Heart left ventricle (tissue), 16 donors: ENCODE data around the gene LHX8. TPM values are rescaled to one million over a fixed set of nuclear protein-coding genes. Genes with fewer than 3 reads are reported as not detected.
"Not testable (repeated sequence)": the region's sequence is repeated elsewhere in the genome, so short reads cannot be mapped to it uniquely, and the experiment has no call there.

Experiments
- ATAC-seq, 4 donors: fragments of 200-7000 bp; cut with Tn5 transposase; one replicate each; pipeline ENCODE4 v1.9.1; 2020 to 2022; ENCODE audit warnings: moderate library complexity in 4 of 4, mild to moderate bottlenecking in 3 of 4, moderate number of reproducible peaks in 1 of 4
- DNase-seq, 5 donors: peaks; one replicate each; pipeline ENCODE4 v3.0.0-alpha.2; 2020
- H3K27ac ChIP-seq, 12 donors: fragments of 200-600 bp; sonication (generic) in 4 of 12; one replicate each; pipeline versions ENCODE4 v1.5.0 to v1.8.0; 2016 to 2022; ENCODE audit warnings: mild to moderate bottlenecking in 2 of 12
- H3K27me3 ChIP-seq, 9 donors: fragments of 200-600 bp; sonication (generic) in 2 of 9; one replicate each; pipeline versions ENCODE4 v1.5.1 to v1.8.0; 2016 to 2022; ENCODE audit warnings: mild to moderate bottlenecking in 3 of 9
- H3K36me3 ChIP-seq, 9 donors: fragments of 200-600 bp; sonication (generic) in 2 of 9; one replicate each; pipeline versions ENCODE4 v1.5.0 to v1.8.0; 2018 to 2022; ENCODE audit warnings: mild to moderate bottlenecking in 2 of 9
- H3K4me1 ChIP-seq, 12 donors: fragments of 200-600 bp; sonication (generic) in 4 of 12; one replicate each; pipeline versions ENCODE4 v1.5.0 to v1.8.0; 2016 to 2022; ENCODE audit warnings: mild to moderate bottlenecking in 3 of 12
- H3K4me3 ChIP-seq, 12 donors: fragments of 200-600 bp; sonication (generic) in 4 of 12; one replicate each; pipeline versions ENCODE4 v1.5.0 to v1.8.0; 2017 to 2022; ENCODE audit warnings: mild to moderate bottlenecking in 9 of 12, moderate library complexity in 4 of 12
- H3K9me3 ChIP-seq, 12 donors: fragments of 200-600 bp; sonication (generic) in 4 of 12; one replicate each; pipeline versions ENCODE4 v1.5.0 to v1.8.0; 2016 to 2022; ENCODE audit warnings: mild to moderate bottlenecking in 1 of 12
- CTCF ChIP-seq, 12 donors: fragments of 200-600 bp; sonication (generic) in 4 of 12; IDR thresholded peaks; one replicate each; pipeline versions ENCODE4 v1.5.0 to v1.8.0; 2018 to 2022; ENCODE audit warnings: antibody characterized with exemption in 12 of 12, mild to moderate bottlenecking in 5 of 12
- POLR2A ChIP-seq, 2 donors: fragments of 450-650 bp; IDR thresholded peaks; one replicate each; pipeline ENCODE4 v1.6.1; 2017; ENCODE audit warnings: antibody characterized with exemption in 2 of 2, mild to moderate bottlenecking in 2 of 2, moderate library complexity in 2 of 2
- WGBS, 4 donors: extraction: QIAGEN DNeasy Blood & Tissue Kit in 2 of 4; methylation state at CpG; one replicate each; pipeline versions ENCODE4 v1.1.5 to v1.1.7; 2013 to 2018; 5-methylcytosine and 5-hydroxymethylcytosine counted together
- intact Hi-C, 10 donors: fragments of 100-400 bp; cut with DNase I; formaldehyde crosslinking; loops; one replicate each; pipeline versions ENCODE4 v1.11.1 to v1.14.2; 2022
- polyA plus RNA-seq, 2 donors: library from polyadenylated mRNA; stranded (reverse); fragments of 200-250 nt; gene quantifications; one replicate each; pipeline ENCODE4 v1.2.3, GENCODE V29; 2013
- total RNA-seq, 9 donors: library from RNA; depleted of rRNA in 2 of 9; stranded (reverse); fragments of >200 nt in 2 of 9; fragmentation: NEBNext Ultra II Directional in 3 of 9; extraction: Animal tissue kit (Norgen Biotek cat#: 25700) in 3 of 9; gene quantifications; one replicate each; pipeline versions ENCODE4 v1.1.0 to v1.2.4, GENCODE V29; 2016 to 2023
- donor health status: ischemic (EF 13 %, LVEDD 7.1; RV severe dilation, severe dysfunction).
- donor health status: healthy with polysubstance abuse.
- donor health status: DM: no; HTN: yes; CAD: no.
- donor health status: DM: no; HTN: no; CAD: no.
- donor health status: ischemic (EF 25% LVEDD 6.9; RV normal size, moderate dysfunction).
- donor health status: ischemic (EF 25% LVEDD 5.7; RV mildly dilated, moderate dysfunction).
- donor health status: healthy.
- donor health status: DM: yes; HTN: yes; CAD: no.
- donor health status: ischemic (EF 35%, LVEDD 5.7; RV mildly dilated, moderate dysfunction).
- donor health status: nonischemic (EF 11% LVEDD 7.7; RV severe dilation, severe dysfunction).
- donor health status: DM: yes; HTN: yes; CAD: no.
- donor health status: PGD.
- donor health status: ischemic (EF 29% LVEDD 5.4; RV normal size, mild dysfunction).
- donor health status: nonischemic (EF 23%, LVEDD 6.1; RV moderate dilation, normal function).

The LHX8 gene
- total and polyA plus RNA-seq, 11 donors, result not detected

GRCh38 chr1:75097654-75098053 lies 36.5 kb upstream of the LHX8 start:
- Histone ChIP-seq H3K27me3 (no peaks in the 10 kb centered on the region), H3K4me3 (no peak overlapping the region), H3K27ac (no peak overlapping the region), H3K36me3 (no peaks in the 10 kb centered on the region), H3K9me3 (peaks cover 0 to 4% (median 0%) of the 10 kb centered on the region in 12 donors), H3K4me1 (no peaks in the 10 kb centered on the region)
- no peak for TF ChIP-seq CTCF (IDR thresholded peaks at IDR 0.05)
- TF ChIP-seq POLR2A (IDR thresholded peaks at IDR 0.05), result no peak
- whole genome bisulfite sequencing, 4 donors, result 50 to 59% (median 55%) methylated on average over 1 of the region's 1 CpG
- intact Hi-C loops, result no loop called here
- ATAC-seq (no peak), DNase-seq (peak in 1 of 5 donors; percentile 19)

- H3K4me1 ChIP-seq, result no peaks in the 10 kb centered on the region
- no peaks in the 10 kb centered on the region for H3K9me3 ChIP-seq
- intact Hi-C loops, result no loop called here
- no peaks in the 10 kb centered on the region for H3K36me3 ChIP-seq
- DNase-seq (no peak), ATAC-seq (no peak)
- no peak for TF ChIP-seq CTCF (IDR thresholded peaks at IDR 0.05)
- no peak overlapping the region for H3K4me3 ChIP-seq
- 73 to 84% (median 78%) methylated on average over 2 of the region's 2 CpGs for WGBS, 4 donors
- no peak overlapping the region for H3K27ac ChIP-seq
- H3K27me3 ChIP-seq, result no peaks in the 10 kb centered on the region
Observed at GRCh38 chr1:75099581-75099980, 34.6 kb upstream of the LHX8 start.

GRCh38 chr1:75100481-75101092 lies 33.6 kb upstream of the LHX8 start:
- Histone ChIP-seq H3K27ac (no peak overlapping the region), H3K27me3 (no peaks in the 10 kb centered on the region), H3K4me3 (no peak overlapping the region), H3K36me3 (no peaks in the 10 kb centered on the region), H3K9me3 (no peaks in the 10 kb centered on the region), H3K4me1 (no peaks in the 10 kb centered on the region)
- 52 to 59% (median 56%) methylated on average over 10 of the region's 10 CpGs for WGBS, 4 donors
- no peak for DNase-seq
- no peak for ATAC-seq
- intact Hi-C loops, result no loop called here
- TF ChIP-seq CTCF (IDR thresholded peaks at IDR 0.05), result no peak
- TF ChIP-seq POLR2A (IDR thresholded peaks at IDR 0.05), result no peak

- WGBS, 4 donors, result 90 to 93% (median 92%) methylated on average over 23 to 26 of the region's 26 CpGs
- ATAC-seq, H3K4me1 ChIP-seq, H3K27ac ChIP-seq, H3K36me3 ChIP-seq, H3K9me3 ChIP-seq, H3K4me3 ChIP-seq, intact Hi-C loops, DNase-seq: not testable (repeated sequence)
- peaks cover 0 to 12% (median 0%) of the 10 kb centered on the region in 9 donors for H3K27me3 ChIP-seq
Observed at GRCh38 chr1:75112362-75112951, 21.7 kb upstream of the LHX8 start.

- no peak for ATAC-seq
- DNase-seq, result no peak
Observed at GRCh38 chr1:75115654-75116053, 18.5 kb upstream of the LHX8 start.

More at GRCh38 chr1:75115654-75116053, 18.5 kb upstream of the LHX8 start:
- H3K9me3 ChIP-seq, result no peaks in the 10 kb centered on the region
- no peaks in the 10 kb centered on the region for H3K36me3 ChIP-seq
- TF ChIP-seq CTCF (IDR thresholded peaks at IDR 0.05), result no peak
- TF ChIP-seq POLR2A (IDR thresholded peaks at IDR 0.05), result no peak
- peaks cover 0 to 19% (median 0%) of the 10 kb centered on the region in 9 donors for H3K27me3 ChIP-seq
- H3K4me3 ChIP-seq, result no peak overlapping the region
- no peaks in the 10 kb centered on the region for H3K4me1 ChIP-seq
- no peak overlapping the region for H3K27ac ChIP-seq
- intact Hi-C loops, result no loop called here
